ENCODE measurements around the gene STAB2.

DNA sequence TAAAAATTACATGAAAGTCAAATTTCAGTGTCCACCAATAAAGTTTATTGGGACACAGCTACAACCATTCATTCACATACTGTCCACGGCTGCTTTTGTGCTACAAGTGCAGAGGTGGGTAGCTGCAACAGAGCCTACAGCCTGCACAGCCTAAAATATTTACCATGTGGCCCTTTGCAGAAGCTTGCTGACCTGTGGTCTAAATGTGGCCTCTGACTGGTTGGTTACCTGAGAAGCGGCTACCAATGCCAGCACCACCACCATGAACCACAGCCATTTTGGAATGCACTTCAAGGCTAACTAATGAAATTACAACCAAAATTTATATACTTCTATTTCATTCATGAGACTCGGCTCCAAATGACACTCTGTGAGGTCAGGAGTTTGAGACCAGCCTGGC is 195.3 kb downstream of the STAB2 start:
- TF ChIP-seq, protein P1, sequence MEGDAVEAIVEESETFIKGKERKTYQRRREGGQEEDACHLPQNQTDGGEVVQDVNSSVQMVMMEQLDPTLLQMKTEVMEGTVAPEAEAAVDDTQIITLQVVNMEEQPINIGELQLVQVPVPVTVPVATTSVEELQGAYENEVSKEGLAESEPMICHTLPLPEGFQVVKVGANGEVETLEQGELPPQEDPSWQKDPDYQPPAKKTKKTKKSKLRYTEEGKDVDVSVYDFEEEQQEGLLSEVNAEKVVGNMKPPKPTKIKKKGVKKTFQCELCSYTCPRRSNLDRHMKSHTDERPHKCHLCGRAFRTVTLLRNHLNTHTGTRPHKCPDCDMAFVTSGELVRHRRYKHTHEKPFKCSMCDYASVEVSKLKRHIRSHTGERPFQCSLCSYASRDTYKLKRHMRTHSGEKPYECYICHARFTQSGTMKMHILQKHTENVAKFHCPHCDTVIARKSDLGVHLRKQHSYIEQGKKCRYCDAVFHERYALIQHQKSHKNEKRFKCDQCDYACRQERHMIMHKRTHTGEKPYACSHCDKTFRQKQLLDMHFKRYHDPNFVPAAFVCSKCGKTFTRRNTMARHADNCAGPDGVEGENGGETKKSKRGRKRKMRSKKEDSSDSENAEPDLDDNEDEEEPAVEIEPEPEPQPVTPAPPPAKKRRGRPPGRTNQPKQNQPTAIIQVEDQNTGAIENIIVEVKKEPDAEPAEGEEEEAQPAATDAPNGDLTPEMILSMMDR (IDR thresholded peaks at IDR 0.05) = no peak
- no peak for TF ChIP-seq ZFX (IDR thresholded peaks at IDR 0.05; ENCODE audit: borderline replicate concordance)
